SU-DHL-6 (cell line): ENCODE results near the gene MYH6.

Source experiments
- H2AFZ ChIP-seq: fragments of 200-600 bp; sonication (generic); 2 replicates; pipeline ENCODE4 v1.6.1; 2014; ENCODE audit warnings: low read depth, mild to moderate bottlenecking, moderate library complexity, mixed read lengths, antibody characterized with exemption, low read length; ENCODE audit not compliant: severe bottlenecking
- H3F3A ChIP-seq: fragments of 200-600 bp; shearing (Covaris generic); 2 replicates; pipeline ENCODE4 v1.6.0; 2016; ENCODE audit warnings: antibody characterized with exemption, mild to moderate bottlenecking; ENCODE audit not compliant: insufficient read depth
- H3K27ac ChIP-seq: fragments of 200-600 bp; sonication (generic); 2 replicates; pipeline ENCODE4 v1.5.1; 2016; ENCODE audit warnings: low read depth, mild to moderate bottlenecking, low read length, moderate library complexity, mixed read lengths
- H3K27me3 ChIP-seq: fragments of 200-600 bp; sonication (generic), shearing (Covaris generic); 2 replicates; pipeline ENCODE4 v1.6.0; 2014; ENCODE audit warnings: mild to moderate bottlenecking, low read length
- H3K36me3 ChIP-seq: fragments of 200-600 bp; sonication (generic); 2 replicates; pipeline ENCODE4 v1.6.1; 2014; ENCODE audit warnings: mild to moderate bottlenecking, low read length, mixed read lengths
- H3K4me2 ChIP-seq: fragments of 300-600, 200-600 bp; shearing (Covaris generic), sonication (generic); 2 replicates; pipeline ENCODE4 v1.6.0; 2014; ENCODE audit warnings: low read length, low read depth, mild to moderate bottlenecking; ENCODE audit not compliant: poor library complexity, severe bottlenecking
- H3K4me3 ChIP-seq: fragments of 200-600 bp; sonication (generic); 2 replicates; pipeline ENCODE4 v1.5.1; 2014; ENCODE audit warnings: antibody characterized with exemption, low read length, mild to moderate bottlenecking, mixed read lengths; ENCODE audit not compliant: insufficient read depth, poor library complexity, severe bottlenecking
- H3K79me2 ChIP-seq: fragments of 200-600 bp; sonication (generic); 2 replicates; pipeline ENCODE4 v1.6.1; 2014; ENCODE audit warnings: mild to moderate bottlenecking, low read length, moderate library complexity; ENCODE audit not compliant: insufficient read depth
- H3K9ac ChIP-seq: fragments of 200-600 bp; sonication (generic); 2 replicates; pipeline ENCODE4 v1.7.0; 2014; ENCODE audit warnings: mild to moderate bottlenecking, low read length
- H3K9me2 ChIP-seq: fragments of 200-600 bp; sonication (generic); replicated peaks from 2 replicates; pipeline ENCODE4 v1.6.1; 2014; ENCODE audit warnings: low read length; ENCODE audit not compliant: insufficient read depth
- H3K9me3 ChIP-seq: fragments of 200-600 bp; sonication (generic); 2 replicates; pipeline ENCODE4 v1.6.1; 2014; ENCODE audit warnings: low read length, mixed read lengths; ENCODE audit not compliant: insufficient read depth
- H4K20me1 ChIP-seq: fragments of 200-600 bp; sonication (generic); 2 replicates; pipeline ENCODE4 v1.6.1; 2014; ENCODE audit warnings: low read depth, mild to moderate bottlenecking, antibody characterized with exemption, low read length, moderate library complexity, mixed read lengths
- CTCF ChIP-seq: fragments of 200-600 bp; sonication (generic); IDR thresholded peaks from one replicate; pipeline ENCODE4 v1.5.1; 2017; ENCODE audit warnings: antibody characterized with exemption, mild to moderate bottlenecking, low read length, moderate library complexity; ENCODE audit not compliant: insufficient read depth, poor library complexity, severe bottlenecking
- EZH2phosphoT487 ChIP-seq: fragments of 200-600 bp; sonication (generic), shearing (Covaris generic); conservative IDR thresholded peaks from 2 replicates; pipeline ENCODE4 v1.6.1; 2018; ENCODE audit warnings: mild to moderate bottlenecking, antibody characterized with exemption, low read length, moderate library complexity, mixed read lengths

MYH6 gene

GRCh38 chr14:23373041-23373440, 35.0 kb downstream of the MYH6 start:
- no peaks in the 10 kb centered on the region for H3K36me3 ChIP-seq
- no peak overlapping the region for H3K4me3 ChIP-seq
- H3K9me3 ChIP-seq, result no peaks in the 10 kb centered on the region
- H3K9me2 ChIP-seq, result no peaks in the 10 kb centered on the region
- no peaks in the 10 kb centered on the region for H3F3A ChIP-seq
- H2AFZ ChIP-seq, result no peak overlapping the region
- no peaks in the 10 kb centered on the region for H3K27me3 ChIP-seq
- no peak overlapping the region for H3K4me2 ChIP-seq
- H3K27ac ChIP-seq, result no peak overlapping the region
- H3K79me2 ChIP-seq, result no peaks in the 10 kb centered on the region
- TF ChIP-seq EZH2phosphoT487, result no peak
- no peak for TF ChIP-seq CTCF
- H3K9ac ChIP-seq, result no peak overlapping the region
- H4K20me1 ChIP-seq, result no peaks in the 10 kb centered on the region

GRCh38 chr14:23372509-23372908, 35.6 kb downstream of the MYH6 start, which contains the start of gene IL25:
Gene IL25 (plus strand): TSS chr14:23372809.
- no peaks in the 10 kb centered on the region for H3K79me2 ChIP-seq
- H3K4me3 ChIP-seq, result no peak within 1 kb of the TSS
- H2AFZ ChIP-seq, result no peak within 1 kb of the TSS
- H3K27me3 ChIP-seq, result no peaks in the 10 kb centered on the region
- no peaks in the 10 kb centered on the region for H3K36me3 ChIP-seq
- no peaks in the 10 kb centered on the region for H3K9me3 ChIP-seq
- no peak for TF ChIP-seq CTCF
- TF ChIP-seq EZH2phosphoT487, result no peak
- no peaks in the 10 kb centered on the region for H3K9me2 ChIP-seq
- H3K4me2 ChIP-seq, result no peak within 1 kb of the TSS
- H3K9ac ChIP-seq, result no peak within 1 kb of the TSS
- H4K20me1 ChIP-seq, result no peaks in the 10 kb centered on the region
- H3F3A ChIP-seq, result no peaks in the 10 kb centered on the region
- H3K27ac ChIP-seq, result no peak within 1 kb of the TSS

DNA sequence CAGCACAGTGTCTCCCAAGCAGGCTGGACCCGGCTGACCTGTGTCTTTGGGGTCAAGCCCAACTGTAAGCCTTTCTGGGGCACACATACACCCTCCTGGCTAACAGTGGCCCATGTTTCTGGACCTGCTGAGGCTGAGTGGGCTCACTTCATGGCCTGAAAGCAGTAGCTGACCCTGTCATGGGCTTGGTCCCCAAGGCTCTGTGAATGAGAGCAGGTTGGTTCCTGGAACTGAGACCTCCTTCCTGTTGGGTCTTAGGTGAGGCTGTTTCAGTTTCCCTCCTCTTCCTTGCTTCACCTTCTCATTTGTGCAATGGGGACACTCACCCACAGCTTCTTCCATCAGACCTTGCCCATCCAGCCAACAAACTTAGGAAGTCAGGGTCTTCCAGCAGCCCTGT, 36.2 kb downstream of the MYH6 start:
- H2AFZ ChIP-seq, result no peak overlapping the region
- H4K20me1 ChIP-seq, result no peaks in the 10 kb centered on the region
- no peaks in the 10 kb centered on the region for H3K36me3 ChIP-seq
- H3K79me2 ChIP-seq, result no peaks in the 10 kb centered on the region
- no peaks in the 10 kb centered on the region for H3F3A ChIP-seq
- H3K9me3 ChIP-seq, result no peaks in the 10 kb centered on the region
- no peak overlapping the region for H3K27ac ChIP-seq
- no peaks in the 10 kb centered on the region for H3K27me3 ChIP-seq
- no peak overlapping the region for H3K4me2 ChIP-seq
- TF ChIP-seq EZH2phosphoT487 (no peak), CTCF (no peak)
- no peak overlapping the region for H3K4me3 ChIP-seq
- no peaks in the 10 kb centered on the region for H3K9me2 ChIP-seq
- no peak overlapping the region for H3K9ac ChIP-seq
